CD4-positive, alpha-beta T cell treated with Interferon gamma for 1 hour (primary cell): ENCODE measurements around the gene SLC35G3.
"Not testable (repeated sequence)": the region's sequence is repeated elsewhere in the genome, so short reads cannot be mapped to it uniquely, and the experiment has no call there.

Experiments
- DNase-seq: peaks from one replicate; pipeline ENCODE4 v3.0.0-alpha.2; 2020

The SLC35G3 gene

GRCh38 chr17:35162755-35163154, 31.4 kb downstream of the SLC35G3 start:
- DNase-seq: no peak

DNA sequence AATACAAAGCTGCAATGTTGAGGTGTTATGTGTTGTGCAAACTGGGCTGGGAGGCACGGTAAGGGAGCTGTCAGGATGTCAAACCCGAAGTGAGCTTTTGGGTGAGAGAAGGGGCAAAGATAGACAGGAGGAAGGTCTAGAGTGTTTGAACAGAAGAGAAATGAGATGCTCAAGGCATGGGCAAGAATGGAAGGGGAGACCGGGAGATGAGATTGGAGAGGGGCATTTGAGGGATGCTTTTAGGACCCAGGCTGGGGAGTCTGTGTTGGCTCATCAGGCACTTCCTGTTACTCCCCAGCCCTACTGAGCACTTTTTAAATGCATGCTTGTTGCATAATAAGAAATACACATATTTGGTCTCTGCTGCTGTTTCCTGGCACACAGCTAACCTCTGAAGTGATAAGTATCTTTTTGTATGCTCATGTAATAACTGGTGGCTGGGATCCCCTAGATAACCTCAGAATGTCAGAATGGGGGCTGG, 32.9 kb downstream of the SLC35G3 start:
- DNase-seq: peak; percentile 3

DNA sequence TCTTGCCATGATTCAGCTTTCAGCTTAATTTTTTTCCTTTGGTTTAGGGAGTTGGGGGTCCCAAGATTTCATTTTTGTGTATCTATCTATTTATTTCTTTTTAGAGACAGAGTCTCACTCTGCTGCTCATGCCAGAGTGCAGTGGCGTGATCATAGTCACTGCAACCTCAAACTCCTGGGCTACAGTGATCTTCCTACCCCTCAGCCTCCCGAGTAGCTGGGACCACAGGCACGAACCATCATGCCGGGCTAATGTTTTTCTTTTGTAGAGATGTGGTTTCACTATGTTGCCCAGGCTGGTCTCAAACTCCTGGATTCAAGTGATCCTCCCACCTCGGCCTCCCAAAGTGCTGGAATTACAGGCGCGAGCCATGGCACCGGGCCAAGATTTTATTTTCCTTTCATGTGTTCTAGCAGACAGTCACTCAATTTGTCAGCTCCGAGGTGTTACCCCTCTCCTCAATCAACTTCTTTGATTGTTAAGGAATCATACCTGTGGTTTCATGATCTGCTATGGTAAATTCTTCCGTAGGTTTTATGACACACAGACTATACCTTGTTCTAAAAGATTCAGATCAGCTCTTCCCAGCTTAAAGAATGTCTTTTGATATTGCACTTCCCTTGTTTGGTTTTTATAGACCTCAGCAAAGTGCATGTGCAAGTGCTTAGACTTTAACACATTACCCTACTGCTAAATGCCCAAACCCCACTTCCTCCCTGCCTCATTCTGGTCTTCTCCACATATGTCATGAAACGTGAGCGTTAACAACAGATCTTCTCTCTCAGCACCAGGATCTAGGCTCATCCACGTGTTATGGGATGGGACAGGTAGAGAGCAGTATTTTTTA, 33.6 kb downstream of the SLC35G3 start:
- DNase-seq: no peak

DNA sequence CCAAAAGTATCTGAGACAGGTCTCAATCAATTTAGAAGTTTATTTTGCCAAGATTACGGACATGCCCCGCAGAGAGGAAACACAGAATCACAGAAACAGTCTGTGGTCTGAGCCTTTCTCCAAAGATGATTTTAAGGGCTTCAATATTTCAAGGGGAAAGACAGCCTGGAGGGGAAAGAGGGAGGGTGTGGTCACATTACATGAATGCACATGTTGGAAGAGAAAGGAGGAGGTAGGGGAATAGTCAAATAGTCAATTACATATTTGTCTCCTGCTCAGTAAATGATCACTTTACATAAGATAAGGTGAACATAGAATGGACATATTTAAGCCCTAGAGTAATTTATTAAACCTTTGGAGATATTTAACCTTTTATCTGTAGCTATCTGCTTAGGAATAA, 34.3 kb downstream of the SLC35G3 start:
- DNase-seq: no peak

GRCh38 chr17:35155246-35155645, 38.9 kb downstream of the SLC35G3 start:
- DNase-seq: no peak

DNA sequence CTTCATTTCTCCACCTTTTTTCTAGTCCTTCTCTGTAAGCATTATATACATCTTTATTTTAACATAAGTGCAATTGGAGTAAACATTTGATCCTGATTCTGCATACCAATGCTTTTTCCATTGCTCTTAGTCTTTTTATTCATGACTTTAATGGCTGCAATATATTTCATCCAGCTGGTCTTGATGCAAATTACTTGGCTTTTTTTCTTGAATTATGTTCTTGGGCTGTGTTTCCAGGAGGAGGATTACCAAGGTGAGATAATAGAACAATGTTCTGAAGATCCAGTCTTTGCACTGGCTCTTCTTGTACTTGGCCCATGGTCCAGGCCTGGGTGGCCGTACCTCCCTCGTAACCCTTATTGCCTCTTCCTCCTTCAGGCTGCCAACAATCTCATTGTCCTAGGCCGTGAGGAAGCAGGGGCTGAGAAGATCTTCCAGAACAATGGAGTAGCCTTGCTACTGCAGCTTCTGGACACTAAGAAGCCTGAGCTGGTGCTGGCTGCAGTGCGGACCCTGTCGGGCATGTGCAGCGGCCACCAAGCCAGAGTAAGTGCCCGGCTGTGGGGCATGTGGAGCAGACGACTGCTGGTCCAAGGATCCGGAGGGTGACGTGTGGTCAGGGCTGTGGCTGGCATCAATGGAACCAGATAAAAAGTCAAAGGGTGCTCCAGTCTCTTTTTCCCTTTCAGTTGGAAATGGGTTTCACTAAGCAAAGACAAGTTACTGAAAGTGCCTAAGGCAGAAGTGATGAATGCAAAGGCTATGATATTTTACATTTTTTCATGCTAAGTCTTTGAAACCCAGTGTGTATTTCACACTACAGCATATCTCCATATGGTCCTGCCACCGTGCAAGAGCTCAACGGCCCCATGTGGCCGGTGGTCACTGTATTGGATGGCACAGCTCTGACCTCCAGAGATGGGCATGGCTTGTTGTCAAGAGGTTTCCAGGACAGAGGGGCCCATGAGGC, 39.7 kb downstream of the SLC35G3 start:
- no peak for DNase-seq

DNA sequence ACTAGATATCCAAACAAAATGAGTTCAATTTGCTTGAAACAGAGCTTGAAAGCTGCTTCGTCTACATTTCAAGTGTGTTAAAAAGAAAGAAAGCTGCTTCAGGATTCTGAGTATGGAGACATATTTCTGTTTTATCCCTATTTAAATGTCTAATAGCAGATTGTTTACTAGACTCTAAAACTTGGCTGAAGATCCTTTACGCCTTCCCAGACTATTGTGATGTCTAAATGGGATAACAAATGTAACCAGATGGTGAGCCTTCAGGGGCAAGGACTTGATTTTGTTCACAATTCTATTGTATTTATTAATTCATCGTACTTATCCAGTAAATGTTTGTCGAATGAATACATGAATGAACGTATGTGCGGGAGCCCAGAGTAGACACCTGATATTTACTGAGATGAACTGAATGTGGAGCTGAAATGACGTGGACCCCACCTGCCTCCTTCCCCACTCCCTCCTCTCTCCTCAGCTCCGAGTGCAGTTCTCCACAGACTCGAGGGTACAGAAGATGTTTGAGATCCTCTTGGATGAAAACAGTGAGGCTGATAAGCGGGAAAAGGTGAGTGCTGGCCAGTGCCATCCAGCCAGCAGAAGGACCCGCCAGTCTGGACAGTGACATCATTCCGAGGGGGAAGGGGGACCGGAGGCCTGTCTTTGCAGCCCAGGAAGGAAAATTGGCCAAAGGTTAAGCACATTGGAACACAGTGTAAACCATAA, 41.6 kb downstream of the SLC35G3 start:
- no peak for DNase-seq

- not testable (repeated sequence) for DNase-seq
Observed at GRCh38 chr17:35151080-35151479, 43.1 kb downstream of the SLC35G3 start.

GRCh38 chr17:35149941-35150340, 44.3 kb downstream of the SLC35G3 start:
- DNase-seq: no peak

GRCh38 chr17:35148144-35148543, 46.0 kb downstream of the SLC35G3 start:
- DNase-seq: no peak

- no peak for DNase-seq
Observed at GRCh38 chr17:35147375-35147905, 46.8 kb downstream of the SLC35G3 start, which contains the start of gene UNC45B. UNC45B (plus strand) TSS chr17:35147817; CDS start chr17:35148264, 447 bp downstream.

DNA sequence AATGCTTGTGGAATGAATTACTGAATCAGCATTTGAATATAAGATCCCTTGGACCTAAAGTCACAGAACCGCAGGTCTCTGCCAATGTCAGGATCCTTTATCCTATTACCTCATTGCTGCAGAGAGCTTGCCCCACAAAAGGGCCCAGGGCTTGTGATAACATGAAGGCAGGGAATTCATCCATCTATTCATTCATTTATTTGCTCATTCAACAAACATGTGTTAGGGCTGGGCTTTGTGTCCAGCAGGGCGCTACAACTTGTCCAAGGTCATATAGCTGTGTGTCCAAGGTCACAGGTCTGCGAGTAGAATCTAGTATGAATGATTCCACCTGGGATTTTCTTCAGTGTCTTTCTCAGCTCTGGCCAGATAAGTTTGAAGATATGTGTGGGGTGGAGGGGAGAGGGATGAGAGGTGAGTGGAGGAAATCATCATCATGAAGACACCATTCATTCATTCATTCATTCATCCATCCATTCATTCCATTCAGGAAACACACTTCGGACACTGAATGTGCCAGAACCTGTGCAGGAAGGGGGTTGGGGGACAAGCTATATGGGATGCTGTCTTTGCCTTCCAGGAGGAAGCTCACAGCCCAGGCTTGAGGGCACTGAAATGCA, 47.9 kb downstream of the SLC35G3 start:
- no peak for DNase-seq

DNA sequence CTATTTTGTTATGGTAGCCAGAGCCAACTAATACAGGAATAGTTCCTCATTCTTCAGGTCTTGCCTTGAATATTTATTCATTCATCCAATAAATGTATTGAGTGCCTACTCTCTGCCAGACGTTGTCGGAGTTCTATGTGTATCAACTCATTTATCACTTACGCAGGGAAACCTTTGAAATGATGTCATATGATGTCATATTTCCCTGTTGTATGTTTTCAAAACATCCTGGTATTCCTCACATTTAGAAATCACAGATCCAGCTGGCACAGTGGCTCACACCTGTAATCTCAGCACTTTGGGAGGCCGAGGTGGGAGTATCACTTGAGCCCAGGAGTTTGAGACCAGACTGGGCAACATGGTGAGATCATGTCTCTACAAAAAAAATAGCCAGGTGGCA, 49.4 kb downstream of the SLC35G3 start:
- DNase-seq: no peak
